OCI-LY1 (cell line): ENCODE data around the gene EVA1A.

Experiments used
- H2AFZ ChIP-seq: fragments of 200-600 bp; sonication (generic), shearing (Covaris generic); 2 replicates; pipeline ENCODE4 v1.6.0; 2014; ENCODE audit warnings: antibody characterized with exemption, mild to moderate bottlenecking, low read length
- H3F3A ChIP-seq: fragments of 200-600 bp; sonication (generic), shearing (Covaris generic); 2 replicates; pipeline ENCODE4 v1.6.0; 2014; ENCODE audit warnings: mild to moderate bottlenecking, antibody characterized with exemption, low read length, moderate library complexity; ENCODE audit not compliant: insufficient read depth
- H3K27ac ChIP-seq: fragments of 200-600 bp; sonication (generic); 2 replicates; pipeline ENCODE4 v1.5.1; 2014; ENCODE audit warnings: low read length, mixed run types, mild to moderate bottlenecking, low read depth; ENCODE audit not compliant: poor library complexity, severe bottlenecking
- H3K27me3 ChIP-seq: fragments of 200-600 bp; sonication (generic); 2 replicates; pipeline ENCODE4 v1.6.0; 2014; ENCODE audit warnings: antibody characterized with exemption, mild to moderate bottlenecking, low read length, moderate library complexity; ENCODE audit not compliant: insufficient read depth
- H3K36me3 ChIP-seq: fragments of 200-600 bp; sonication (generic); 2 replicates; pipeline ENCODE4 v1.6.1; 2014; ENCODE audit warnings: mild to moderate bottlenecking, antibody characterized with exemption, low read length, moderate library complexity, mixed read lengths; ENCODE audit not compliant: insufficient read depth
- H3K4me1 ChIP-seq: fragments of 200-600 bp; sonication (generic); 2 replicates; pipeline ENCODE4 v1.5.1; 2014; ENCODE audit warnings: mild to moderate bottlenecking, low read length, moderate library complexity; ENCODE audit not compliant: insufficient read depth, severe bottlenecking
- H3K4me2 ChIP-seq: fragments of 200-600 bp; sonication (generic), shearing (Covaris generic); 2 replicates; pipeline ENCODE4 v1.6.1; 2014; ENCODE audit warnings: low read length
- H3K4me3 ChIP-seq: fragments of 200-600 bp; sonication (generic); 2 replicates; pipeline ENCODE4 v1.5.1; 2014; ENCODE audit warnings: low read length, low read depth, mild to moderate bottlenecking, mixed read lengths; ENCODE audit not compliant: poor library complexity, severe bottlenecking
- H3K79me2 ChIP-seq: fragments of 200-600 bp; shearing (Covaris generic); 2 replicates; pipeline ENCODE4 v1.6.1; 2016; ENCODE audit warnings: mixed run types, low read length, mixed read lengths; ENCODE audit not compliant: insufficient read depth
- H3K9ac ChIP-seq: fragments of 200-600 bp; sonication (generic), shearing (Covaris generic); 2 replicates; pipeline ENCODE4 v1.6.1; 2014; ENCODE audit warnings: mild to moderate bottlenecking, low read length, mixed read lengths
- H3K9me2 ChIP-seq: fragments of 200-600 bp; sonication (generic), shearing (Covaris generic); 2 replicates; pipeline ENCODE4 v1.6.1; 2014; ENCODE audit warnings: low read depth, mild to moderate bottlenecking, low read length, mixed read lengths
- H3K9me3 ChIP-seq: fragments of 200-600 bp; shearing (Covaris generic); 2 replicates; pipeline ENCODE4 v1.6.1; 2014; ENCODE audit warnings: low read length, mixed read lengths
- H4K20me1 ChIP-seq: fragments of 200-600 bp; sonication (generic), shearing (Covaris generic); 2 replicates; pipeline ENCODE4 v1.6.0; 2016; ENCODE audit warnings: mild to moderate bottlenecking, low read length; ENCODE audit not compliant: insufficient read depth
- CTCF ChIP-seq: fragments of 200-600 bp; sonication (generic), shearing (Covaris generic); IDR thresholded peaks from 2 replicates; pipeline ENCODE4 v1.5.1; 2017; ENCODE audit warnings: mild to moderate bottlenecking, antibody characterized with exemption, low read length, moderate library complexity, mixed read lengths
- EZH2 ChIP-seq: fragments of 200-600 bp; sonication (generic), shearing (Covaris generic); IDR thresholded peaks from 2 replicates; pipeline ENCODE4 v1.8.0; 2017; ENCODE audit warnings: borderline replicate concordance, mixed run types, mild to moderate bottlenecking, antibody characterized with exemption, low read length, moderate library complexity, mixed read lengths

EVA1A gene

GRCh38 chr2:75560768-75561565 is at the start of gene EVA1A:
TSS of gene EVA1A (minus strand) at chr2:75560939. CDS start at chr2:75518140, 42,799 bp downstream.
- no peaks in the 10 kb centered on the region for H4K20me1 ChIP-seq
- H3K9me3 ChIP-seq = no peaks in the 10 kb centered on the region
- no peaks in the 10 kb centered on the region for H3K27me3 ChIP-seq
- no peaks in the 10 kb centered on the region for H3K9me2 ChIP-seq
- H3K4me2 ChIP-seq = no peak within 1 kb of the TSS
- TF ChIP-seq CTCF (no peak), EZH2 (no peak)
- H2AFZ ChIP-seq = no peak within 1 kb of the TSS
- no peaks in the 10 kb centered on the region for H3F3A ChIP-seq
- no peaks in the 10 kb centered on the region for H3K79me2 ChIP-seq
- no peak within 1 kb of the TSS for H3K27ac ChIP-seq
- H3K36me3 ChIP-seq = no peaks in the 10 kb centered on the region
- H3K4me1 ChIP-seq = no peaks in the 10 kb centered on the region
- H3K9ac ChIP-seq = no peak within 1 kb of the TSS
- no peak within 1 kb of the TSS for H3K4me3 ChIP-seq

GRCh38 chr2:75609937-75610508 is 49.3 kb upstream of the EVA1A start:
- Histone ChIP-seq H4K20me1 (no peaks in the 10 kb centered on the region), H3K9me3 (no peaks in the 10 kb centered on the region), H3K36me3 (no peaks in the 10 kb centered on the region), H3K9ac (no peak overlapping the region), H3K4me1 (no peaks in the 10 kb centered on the region), H3F3A (no peaks in the 10 kb centered on the region), H3K4me3 (no peak overlapping the region), H3K27ac (no peak overlapping the region), H3K27me3 (no peaks in the 10 kb centered on the region), H3K4me2 (no peak overlapping the region), H2AFZ (no peak overlapping the region), H3K79me2 (no peaks in the 10 kb centered on the region), H3K9me2 (no peaks in the 10 kb centered on the region)
- TF ChIP-seq EZH2 (no peak), CTCF (no peak)

GRCh38 chr2:75609334-75609689 is 48.6 kb upstream of the EVA1A start:
- Histone ChIP-seq H3K27me3 (no peaks in the 10 kb centered on the region), H3K9ac (no peak overlapping the region), H3K79me2 (no peaks in the 10 kb centered on the region), H3K4me1 (no peaks in the 10 kb centered on the region), H3K27ac (no peak overlapping the region), H3K4me3 (no peak overlapping the region), H2AFZ (no peak overlapping the region), H3K4me2 (no peak overlapping the region), H3F3A (no peaks in the 10 kb centered on the region), H4K20me1 (no peaks in the 10 kb centered on the region), H3K36me3 (no peaks in the 10 kb centered on the region), H3K9me2 (no peaks in the 10 kb centered on the region), H3K9me3 (no peaks in the 10 kb centered on the region)
- no peak for TF ChIP-seq EZH2
- no peak; the same call in 1 of the 2 replicates for TF ChIP-seq CTCF
